ENCODE data around the gene PDIA6. TPM values are rescaled to one million over a fixed set of nuclear protein-coding genes. Genes with fewer than 3 reads are reported as not detected.

The PDIA6 gene
- total and polyA plus RNA-seq, 12 donors = 28.6 to 544 (median 142) TPM

DNA sequence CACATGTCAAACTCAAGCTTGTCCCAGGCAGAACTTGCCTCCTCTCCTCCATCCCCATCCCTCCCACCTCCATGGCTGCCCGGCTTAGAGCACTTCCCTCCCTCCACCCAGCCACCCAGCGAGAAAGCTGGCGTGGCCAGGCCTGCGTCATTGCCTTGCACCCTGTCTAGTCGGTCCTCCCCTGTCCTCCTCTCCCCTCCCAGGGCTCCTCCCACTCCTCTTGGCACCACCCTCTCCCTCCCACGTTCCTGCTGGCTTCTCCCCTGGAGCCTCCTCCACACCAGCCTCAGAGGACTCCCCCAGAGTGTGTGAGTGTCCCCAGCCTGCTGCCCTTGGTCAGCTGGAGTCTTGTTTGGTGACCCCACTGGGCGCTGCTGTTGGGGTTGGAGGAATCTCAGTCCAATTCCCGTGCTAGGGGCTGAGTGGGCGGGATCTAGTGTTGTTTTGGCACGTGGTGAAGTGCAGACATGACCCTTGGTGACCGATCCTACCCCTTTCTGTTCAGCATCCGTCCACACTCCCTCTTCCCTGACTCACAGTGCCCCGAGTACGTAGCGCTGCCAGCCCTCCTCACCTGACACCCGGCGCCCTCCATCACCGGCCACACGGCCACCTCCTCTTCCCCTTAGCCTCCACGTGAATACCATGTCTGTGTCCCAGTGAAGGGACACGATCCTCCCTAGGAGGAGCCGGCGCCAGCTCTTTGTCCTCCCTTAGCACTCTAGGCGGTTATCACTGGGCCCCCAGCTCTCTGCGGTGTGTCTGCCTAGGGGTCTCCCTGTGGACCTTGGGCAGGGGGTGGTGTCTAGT is 49.7 kb downstream of the PDIA6 start:
- no peaks in the 10 kb centered on the region for H3K4me1 ChIP-seq (replicated peaks in 1 of 2)
- intact Hi-C loops (cut with DNase I) = no loop called here
- no peak for DNase-seq
- no peak overlapping the region for H3K27ac ChIP-seq
- no peaks in the 10 kb centered on the region for H3K9me3 ChIP-seq (replicated peaks in 1 of 3)
- no peaks in the 10 kb centered on the region for H3K27me3 ChIP-seq
- 60 to 68% (median 64%) methylated on average over 21 to 25 of the region's 25 CpGs for WGBS, 4 donors
- no peak for TF ChIP-seq POLR2A (IDR thresholded peaks at IDR 0.05)
- TF ChIP-seq, protein P1, sequence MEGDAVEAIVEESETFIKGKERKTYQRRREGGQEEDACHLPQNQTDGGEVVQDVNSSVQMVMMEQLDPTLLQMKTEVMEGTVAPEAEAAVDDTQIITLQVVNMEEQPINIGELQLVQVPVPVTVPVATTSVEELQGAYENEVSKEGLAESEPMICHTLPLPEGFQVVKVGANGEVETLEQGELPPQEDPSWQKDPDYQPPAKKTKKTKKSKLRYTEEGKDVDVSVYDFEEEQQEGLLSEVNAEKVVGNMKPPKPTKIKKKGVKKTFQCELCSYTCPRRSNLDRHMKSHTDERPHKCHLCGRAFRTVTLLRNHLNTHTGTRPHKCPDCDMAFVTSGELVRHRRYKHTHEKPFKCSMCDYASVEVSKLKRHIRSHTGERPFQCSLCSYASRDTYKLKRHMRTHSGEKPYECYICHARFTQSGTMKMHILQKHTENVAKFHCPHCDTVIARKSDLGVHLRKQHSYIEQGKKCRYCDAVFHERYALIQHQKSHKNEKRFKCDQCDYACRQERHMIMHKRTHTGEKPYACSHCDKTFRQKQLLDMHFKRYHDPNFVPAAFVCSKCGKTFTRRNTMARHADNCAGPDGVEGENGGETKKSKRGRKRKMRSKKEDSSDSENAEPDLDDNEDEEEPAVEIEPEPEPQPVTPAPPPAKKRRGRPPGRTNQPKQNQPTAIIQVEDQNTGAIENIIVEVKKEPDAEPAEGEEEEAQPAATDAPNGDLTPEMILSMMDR (IDR thresholded peaks at IDR 0.05) = no peak
- no peak overlapping the region for H3K4me3 ChIP-seq
- H3K36me3 ChIP-seq (replicated peaks in 1 of 2) = no peaks in the 10 kb centered on the region

DNA sequence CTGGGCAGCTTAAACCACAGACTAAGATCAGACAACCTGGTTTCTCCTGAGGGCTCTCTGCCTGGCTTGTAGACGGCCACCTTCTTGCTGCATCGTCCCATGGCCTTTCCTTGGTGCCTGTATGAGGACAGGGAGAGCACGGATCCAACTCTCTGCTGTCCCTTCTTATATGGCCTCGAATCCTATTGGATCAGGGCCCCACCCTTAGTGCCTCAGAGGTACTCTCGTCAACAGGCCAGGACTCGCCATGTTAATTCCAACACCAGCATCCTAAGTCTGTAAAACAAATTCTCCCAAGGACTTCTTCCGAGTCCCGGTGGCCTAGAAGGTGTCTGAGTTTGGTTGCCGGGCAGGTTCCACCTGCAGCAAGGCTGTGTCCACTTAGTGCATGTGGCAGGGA is 51.0 kb downstream of the PDIA6 start:
- Histone ChIP-seq H3K4me3 (no peak overlapping the region), H3K27ac (no peak overlapping the region), H3K9me3 (replicated peaks in 1 of 3) (no peaks in the 10 kb centered on the region), H3K27me3 (no peaks in the 10 kb centered on the region), H3K36me3 (replicated peaks in 1 of 2) (no peaks in the 10 kb centered on the region), H3K4me1 (replicated peaks in 1 of 2) (no peaks in the 10 kb centered on the region)
- intact Hi-C loops (cut with DNase I) = no loop called here
- TF ChIP-seq POLR2A (IDR thresholded peaks at IDR 0.05) = no peak
- TF ChIP-seq, protein P1 (IDR thresholded peaks at IDR 0.05) = no peak
- no peak for DNase-seq
- WGBS, 4 donors = 82 to 93% (median 88%) methylated on average over 8 to 9 of the region's 9 CpGs

DNA sequence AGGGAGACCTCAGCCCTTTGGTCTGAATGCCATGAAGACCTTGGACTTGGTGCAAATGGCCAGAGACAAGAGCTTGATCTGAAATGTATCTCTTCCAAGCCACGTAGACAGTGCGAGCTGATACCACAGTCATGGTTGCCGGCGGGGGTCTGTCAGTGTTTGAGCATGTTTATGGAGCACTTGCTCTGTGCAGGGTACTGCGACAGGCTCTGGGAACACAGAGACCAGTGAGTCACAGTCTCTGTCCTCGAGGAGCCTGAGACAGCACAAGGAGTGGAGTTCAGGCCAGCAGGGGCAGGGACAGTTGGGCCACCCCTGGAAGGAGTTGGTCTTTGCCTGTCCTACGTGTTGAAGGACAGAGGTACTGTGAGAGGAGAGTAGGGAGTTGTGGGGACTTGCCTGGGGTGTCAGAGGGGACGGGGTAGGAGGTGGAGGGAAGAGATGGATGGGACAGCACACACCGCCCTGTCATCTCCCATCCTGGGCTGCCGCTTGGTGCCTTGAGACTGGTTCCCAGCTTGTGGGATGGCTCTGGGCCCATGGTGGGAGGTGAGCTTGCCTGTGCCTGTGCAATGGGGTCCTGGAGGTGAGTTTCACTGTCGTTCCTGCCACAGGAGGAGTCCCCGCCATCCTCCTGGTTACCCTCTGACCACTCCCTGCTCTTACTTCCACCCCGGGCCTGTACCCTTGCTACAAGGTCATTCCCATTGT is 51.6 kb downstream of the PDIA6 start:
- no peaks in the 10 kb centered on the region for H3K4me1 ChIP-seq (replicated peaks in 1 of 2)
- no peak overlapping the region for H3K4me3 ChIP-seq
- 71 to 80% (median 77%) methylated on average over 9 to 13 of the region's 13 CpGs for WGBS, 4 donors
- no peaks in the 10 kb centered on the region for H3K27me3 ChIP-seq
- H3K36me3 ChIP-seq (replicated peaks in 1 of 2) = no peaks in the 10 kb centered on the region
- no peak overlapping the region for H3K27ac ChIP-seq
- DNase-seq = peak in 2 of 7 donors; percentile 32 to 33
- TF ChIP-seq, protein P1 (IDR thresholded peaks at IDR 0.05) = no peak
- no peak for TF ChIP-seq POLR2A (IDR thresholded peaks at IDR 0.05)
- H3K9me3 ChIP-seq (replicated peaks in 1 of 3) = no peaks in the 10 kb centered on the region
- intact Hi-C loops (cut with DNase I) = no loop called here

DNA sequence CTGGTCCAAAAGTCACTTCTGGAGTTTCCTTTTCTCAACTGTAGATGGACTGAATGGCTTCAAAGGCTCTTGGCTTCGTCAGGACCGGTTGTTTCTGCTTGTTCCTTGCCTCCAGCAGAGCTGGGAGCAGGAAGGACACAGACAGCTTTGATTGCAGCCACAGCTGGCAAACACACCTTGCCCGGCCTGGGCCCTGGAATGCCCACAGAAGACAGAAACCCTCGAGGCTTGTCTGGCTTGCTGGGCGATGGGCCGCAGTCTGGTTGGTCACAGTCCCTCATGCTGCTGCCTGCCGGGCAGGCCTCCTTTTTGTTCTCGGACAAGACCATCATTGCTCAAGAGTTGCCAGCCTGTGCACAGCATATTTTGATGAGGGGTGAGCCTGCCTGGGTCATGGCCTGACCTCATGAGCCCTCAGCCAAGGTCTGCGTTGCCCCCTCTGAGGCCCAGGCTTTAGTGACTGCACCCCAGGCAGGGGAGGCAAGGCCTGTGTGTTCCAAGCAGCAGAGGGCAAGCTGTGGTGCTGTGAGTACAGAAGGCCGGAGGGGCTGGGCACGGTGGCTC is 53.4 kb downstream of the PDIA6 start:
- Histone ChIP-seq H3K9me3 (replicated peaks in 1 of 3) (no peaks in the 10 kb centered on the region), H3K4me3 (no peak overlapping the region), H3K27ac (no peak overlapping the region), H3K36me3 (replicated peaks in 1 of 2) (no peaks in the 10 kb centered on the region), H3K4me1 (replicated peaks in 1 of 2) (no peaks in the 10 kb centered on the region), H3K27me3 (no peaks in the 10 kb centered on the region)
- WGBS, 4 donors = 84 to 93% (median 87%) methylated on average over 5 to 11 of the region's 11 CpGs
- intact Hi-C loops (cut with DNase I) = no loop called here
- no peak for DNase-seq
- no peak for TF ChIP-seq POLR2A (IDR thresholded peaks at IDR 0.05)
- TF ChIP-seq, protein P1 (IDR thresholded peaks at IDR 0.05) = no peak
